ENCODE measurements around the gene ZSWIM1.
A peak's percentile ranks its signal among the peaks of the same experiment; 100 is the strongest.
"Not testable (repeated sequence)": the region's sequence is repeated elsewhere in the genome, so short reads cannot be mapped to it uniquely, and the experiment has no call there.

ZSWIM1 gene

DNA sequence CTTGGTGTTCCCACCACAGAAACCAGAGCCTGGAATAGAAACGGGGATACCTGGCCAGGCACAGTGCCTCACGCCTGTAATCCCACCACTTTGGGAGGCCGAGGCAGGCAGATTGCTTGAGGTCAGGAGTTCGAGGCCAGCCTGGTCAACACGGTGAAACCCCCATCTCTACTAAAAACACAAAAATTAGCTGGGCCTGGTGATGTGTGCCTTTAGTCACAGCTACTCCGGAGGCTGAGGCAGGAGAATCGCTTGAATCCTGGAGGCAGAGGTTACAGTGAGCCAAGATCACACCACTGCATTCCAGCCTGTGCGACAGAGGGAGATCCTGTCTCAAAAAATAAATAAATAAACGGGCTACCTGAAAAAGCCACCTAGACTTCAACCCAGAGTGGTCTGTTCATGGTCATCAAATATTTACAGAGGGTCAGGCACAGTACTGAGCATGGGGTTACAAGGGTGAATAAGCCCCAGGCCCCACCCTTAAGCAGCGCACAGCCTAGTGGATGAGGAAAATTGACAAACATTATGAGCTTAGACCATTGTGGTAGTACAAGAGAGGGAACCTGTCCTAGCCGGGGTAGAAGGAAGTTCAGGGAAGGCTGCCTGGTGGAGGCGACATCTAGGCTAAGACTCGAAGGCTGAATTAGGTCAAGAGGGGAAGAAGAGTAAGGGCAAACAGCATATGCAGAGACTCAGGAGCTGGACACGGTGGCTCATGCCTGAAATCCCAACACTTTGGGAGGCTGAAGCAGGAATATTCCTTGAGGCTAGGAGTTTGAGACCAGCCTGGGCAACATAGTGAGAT lies 46.2 kb downstream of the ZSWIM1 start:
- no peak for DNase-seq (ENCODE audit: low read depth in 2 of 2)

DNA sequence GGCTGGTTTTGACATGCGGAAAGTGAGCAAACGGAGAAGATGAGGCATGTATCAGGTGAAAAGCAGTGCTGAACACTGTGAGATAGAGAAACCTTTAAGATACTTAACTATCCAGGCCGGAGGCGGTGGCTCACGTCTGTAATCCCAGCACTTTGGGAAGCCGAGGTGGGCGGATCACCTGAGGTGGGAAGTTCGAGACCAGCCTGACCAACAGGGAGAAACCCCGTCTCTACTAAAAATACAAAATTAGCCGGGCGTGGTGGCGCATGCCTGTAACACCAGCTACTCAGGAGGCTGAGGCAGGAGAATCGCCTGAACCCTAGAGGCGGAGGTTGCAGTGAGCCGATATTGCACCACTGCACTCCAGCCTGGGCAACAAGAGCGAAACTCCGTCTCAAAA lies 50.7 kb downstream of the ZSWIM1 start:
- not testable (repeated sequence) for DNase-seq (ENCODE audit: low read depth in 2 of 2)

DNA sequence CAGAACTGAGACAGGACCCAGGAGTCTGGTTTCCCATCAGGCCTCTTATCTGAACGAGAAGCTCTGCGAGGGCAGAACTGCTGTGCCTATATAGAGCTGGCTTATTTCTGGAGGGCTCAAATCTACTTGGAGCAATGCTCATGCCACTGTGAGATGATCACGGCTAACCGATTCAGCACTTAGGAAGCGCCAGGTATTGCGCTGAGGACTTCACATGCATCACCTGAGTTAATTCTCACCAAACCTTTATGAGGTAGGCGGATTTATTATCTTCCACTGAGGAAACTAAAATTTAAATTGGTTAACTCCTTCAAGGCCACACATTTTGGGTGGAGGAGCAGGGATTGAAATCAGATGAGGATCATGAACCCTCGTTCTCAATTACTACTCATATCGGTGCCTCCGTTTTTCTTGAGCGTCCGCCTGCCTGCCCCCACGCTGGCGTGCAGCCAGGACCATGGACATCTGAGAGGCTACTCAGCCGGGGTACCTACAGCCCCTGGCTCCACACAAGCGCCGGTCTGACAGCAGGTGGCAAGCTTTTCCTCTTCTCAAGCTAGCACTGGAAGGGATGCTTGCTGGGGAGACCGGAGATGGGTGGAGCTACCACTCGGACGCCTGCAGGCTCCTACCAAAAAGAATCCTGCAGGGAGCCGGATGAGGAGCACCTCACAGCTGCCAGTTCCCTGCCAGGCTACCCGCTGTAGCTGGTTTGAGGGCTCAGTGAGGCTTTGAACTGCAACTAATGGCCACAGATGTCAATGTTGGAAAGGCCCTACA lies 52.4 kb downstream of the ZSWIM1 start:
- DNase-seq (ENCODE audit: low read depth in 2 of 2) = peak; percentile 45 to 50

DNA sequence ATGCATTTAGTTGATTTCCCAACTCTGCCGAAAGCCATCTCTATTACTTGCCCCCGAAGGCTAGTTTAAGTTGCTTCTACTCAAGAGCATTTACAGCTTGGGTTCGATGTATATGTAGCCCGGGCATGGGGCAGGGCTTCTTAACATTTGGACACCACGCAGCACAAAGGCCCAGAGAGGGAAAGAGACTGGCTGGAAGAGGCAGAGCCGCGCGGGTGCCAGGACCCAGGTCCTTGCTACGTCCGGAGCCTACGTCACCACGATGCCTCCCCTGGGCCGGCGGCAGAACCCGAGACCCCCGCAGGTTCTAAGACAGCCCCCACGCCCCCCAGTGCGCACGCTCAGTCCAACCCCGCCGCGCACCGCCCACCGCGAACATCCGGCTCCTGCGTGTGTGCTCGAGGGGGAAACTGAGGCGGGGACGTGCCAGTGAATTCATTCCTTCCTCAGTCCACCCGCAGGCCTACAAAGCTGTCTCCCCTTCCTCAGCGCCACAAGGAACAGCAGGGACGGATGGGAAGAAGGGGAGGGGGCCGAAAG lies 53.1 kb downstream of the ZSWIM1 start:
- DNase-seq (ENCODE audit: low read depth in 2 of 2) = peak in 1 of 2 donors; percentile 31

Data from stimulated activated CD4-positive, alpha-beta T cell treated with anti-CD3 and anti-CD28 coated beads, Interleukin-15, amount 100 ng/mL, for 48 hours (primary cell).